HepG2 (cell line): Measurements from ENCODE around the gene RALB. TPM values are rescaled to one million over a fixed set of nuclear protein-coding genes. Genes with fewer than 3 reads are reported as not detected.

Source experiments
- ARHGAP35 ChIP-seq: sonication (generic); formaldehyde crosslinking; IDR thresholded peaks from 2 replicates; pipeline ENCODE4 v1.9.0; 2022; ENCODE audit warnings: mild to moderate bottlenecking, inconsistent platforms, moderate library complexity, missing genetic modification reagents, borderline replicate concordance
- BRD4 ChIP-seq: sonication (generic); formaldehyde crosslinking; IDR thresholded peaks from 2 replicates; pipeline ENCODE4 v1.4.0; 2020; ENCODE audit warnings: missing genetic modification reagents
- GFI1 ChIP-seq: sonication (generic); formaldehyde crosslinking; IDR thresholded peaks from 2 replicates; pipeline ENCODE4 v1.5.0; 2020; ENCODE audit warnings: missing genetic modification reagents, mild to moderate bottlenecking, borderline replicate concordance
- HNRNPH1 ChIP-seq: fragments of 200-400 bp; formaldehyde crosslinking; optimal IDR thresholded peaks from 2 replicates; pipeline ENCODE3; 2017; ENCODE audit warnings: mild to moderate bottlenecking, low read depth, low read length
- HNRNPUL1 ChIP-seq: fragments of 200-400 bp; formaldehyde crosslinking; IDR thresholded peaks from 2 replicates; pipeline ENCODE4 v1.6.1; 2017; ENCODE audit warnings: low read depth, mild to moderate bottlenecking, low read length, moderate library complexity
- HOXA5 ChIP-seq: sonication (generic); formaldehyde crosslinking; IDR thresholded peaks from 2 replicates; pipeline ENCODE4 v1.4.0; 2020; ENCODE audit warnings: missing genetic modification reagents
- IRX3 ChIP-seq: sonication (generic); formaldehyde crosslinking; IDR thresholded peaks from 2 replicates; pipeline ENCODE4 v1.8.1; 2023; ENCODE audit warnings: mild to moderate bottlenecking, low read depth, missing genetic modification reagents, borderline replicate concordance
- ISX ChIP-seq: sonication (generic); formaldehyde crosslinking; conservative IDR thresholded peaks from 2 replicates; pipeline ENCODE4 v1.5.0; 2020; ENCODE audit warnings: missing genetic modification reagents
- MAF1 ChIP-seq: sonication (generic); formaldehyde crosslinking; IDR thresholded peaks from 2 replicates; pipeline ENCODE4 v1.5.0; 2020; ENCODE audit warnings: missing genetic modification reagents, borderline replicate concordance
- MED8 ChIP-seq: sonication (generic); formaldehyde crosslinking; IDR thresholded peaks from 2 replicates; pipeline ENCODE4 v1.8.1; 2023; ENCODE audit warnings: mild to moderate bottlenecking, missing genetic modification reagents; ENCODE audit not compliant: insufficient replicate concordance
- MEF2D ChIP-seq: sonication (generic); formaldehyde crosslinking; IDR thresholded peaks from 2 replicates; pipeline ENCODE4 v1.5.1; 2020; ENCODE audit warnings: mild to moderate bottlenecking, missing genetic modification reagents
- MYC ChIP-seq: sonication (generic); formaldehyde crosslinking; IDR thresholded peaks from 2 replicates; pipeline ENCODE4 v1.9.0; 2021; ENCODE audit warnings: missing genetic modification reagents, borderline replicate concordance
- NR2F6 ChIP-seq, 2 experiments: IDR thresholded peaks; 2 replicates each; pipeline ENCODE4 v1.6.1; 2016; ENCODE audit warnings: antibody characterized with exemption in 1 of 2, mild to moderate bottlenecking in 1 of 2
- XRCC5 ChIP-seq: fragments of 200-400 bp; formaldehyde crosslinking; optimal IDR thresholded peaks from 2 replicates; pipeline ENCODE3; 2017; ENCODE audit warnings: mild to moderate bottlenecking, low read length
- ZNF121 ChIP-seq: sonication (generic); formaldehyde crosslinking; IDR thresholded peaks from 2 replicates; pipeline ENCODE4 v1.5.0; 2020; ENCODE audit warnings: mild to moderate bottlenecking, missing genetic modification reagents
- ZNF143 ChIP-seq: sonication (generic); formaldehyde crosslinking; IDR thresholded peaks from 2 replicates; pipeline ENCODE4 v1.4.0; 2020; ENCODE audit warnings: missing genetic modification reagents
- ZNF20 ChIP-seq: sonication (generic); formaldehyde crosslinking; IDR thresholded peaks from 2 replicates; pipeline ENCODE4 v1.4.0; 2020; ENCODE audit warnings: mild to moderate bottlenecking, moderate library complexity, missing genetic modification reagents
- ZNF792 ChIP-seq: IDR thresholded peaks from 2 replicates; pipeline ENCODE4 v1.6.1; 2016
- ZNF850 ChIP-seq: sonication (generic); formaldehyde crosslinking; conservative IDR thresholded peaks from 2 replicates; pipeline ENCODE4 v1.9.0; 2021; ENCODE audit warnings: mild to moderate bottlenecking, missing genetic modification reagents
- ZSCAN25 ChIP-seq: sonication (generic); formaldehyde crosslinking; IDR thresholded peaks from 2 replicates; pipeline ENCODE4 v1.8.0; 2022; ENCODE audit warnings: mild to moderate bottlenecking, missing genetic modification reagents
- polyA plus RNA-seq, 8 experiments: library from polyadenylated mRNA; depleted of rRNA in 3 of 8; stranded (reverse) in 7 of 8; unstranded in 1 of 8; fragments of >200 nt; fragmentation: Illumina TruSeq in 4 of 8; extraction: Trizol in 4 of 8; gene quantifications; 2 replicates each; pipeline versions ENCODE4 v1.2.1 to v1.2.3, GENCODE V29; 2011 to 2016; ENCODE audit warnings: low read depth in 4 of 8, missing spikeins in 1 of 8, mixed read lengths in 1 of 8; ENCODE audit not compliant: insufficient read depth in 1 of 8
- total RNA-seq, 5 experiments: library from RNA; depleted of rRNA; stranded (reverse); fragments of >200 nt; fragmentation: Illumina TruSeq; extraction: Trizol; gene quantifications; 2 replicates each; pipeline ENCODE4 v1.2.3, GENCODE V29; 2016; ENCODE audit warnings: low read depth in 1 of 5
- TF ChIP-seq, protein P1 (sequence below), 2 experiments: sonication (generic) in 1 of 2; formaldehyde crosslinking in 1 of 2; IDR thresholded peaks; 2 replicates each; pipeline versions ENCODE4 v1.4.0 to v1.6.1; 2016 to 2020; ENCODE audit warnings: borderline replicate concordance in 1 of 2, low read depth in 1 of 2, mild to moderate bottlenecking in 1 of 2, missing genetic modification reagents in 1 of 2
- TF ChIP-seq, protein P2 (sequence below): IDR thresholded peaks from 2 replicates; pipeline ENCODE4 v1.6.1; 2018; ENCODE audit warnings: missing genetic modification reagents
- TF ChIP-seq, protein P3 (sequence below): sonication (generic); formaldehyde crosslinking; conservative IDR thresholded peaks from 2 replicates; pipeline ENCODE4 v1.8.0; 2022; ENCODE audit warnings: low read depth, missing genetic modification reagents

RALB gene
- total and polyA plus RNA-seq, 2 of the 13 experiments (the other 11 are each of a cell fraction or from before 2014, with no cell fraction given) = 37.8 to 43.2 TPM

DNA sequence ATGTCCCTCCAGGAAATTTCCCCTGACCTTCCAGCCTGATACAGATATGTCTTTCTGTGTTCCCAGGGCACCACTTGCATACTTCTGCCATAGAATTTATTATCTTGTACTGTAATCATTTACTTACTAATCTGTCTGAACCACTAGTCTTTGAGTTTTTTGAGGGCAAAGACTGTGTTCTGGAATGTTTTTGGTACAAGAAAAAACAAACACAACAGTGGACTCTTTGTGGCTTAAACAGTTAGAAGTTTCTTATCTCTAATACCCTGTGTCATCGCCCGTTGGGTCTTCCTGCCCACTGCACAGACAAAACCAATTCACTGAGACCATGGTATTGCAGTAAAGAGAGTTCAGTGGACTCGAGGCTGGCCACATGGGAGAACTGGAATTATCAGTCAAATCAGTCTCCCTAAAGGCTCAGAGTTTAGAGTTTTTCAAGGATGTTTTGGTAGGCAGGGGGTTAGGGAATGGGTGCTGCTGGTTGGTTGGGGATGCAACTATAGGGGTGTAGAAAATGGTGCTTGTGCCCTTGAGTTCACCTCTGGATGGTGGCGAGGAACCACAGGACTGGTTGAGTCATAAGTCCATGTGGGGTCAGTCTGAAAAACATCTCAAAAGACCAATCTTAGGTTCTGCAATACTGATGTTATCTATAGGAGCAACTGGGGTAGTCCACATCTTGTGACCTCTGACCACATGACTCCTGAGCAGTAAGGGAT, 20.3 kb downstream of the RALB start (continued):
- no peak for TF ChIP-seq MAF1 (CRISPR knock-in tag)
- TF ChIP-seq ZNF850 (CRISPR knock-in tag) = no peak
- peak; percentile 28 for TF ChIP-seq MED8
- no peak for TF ChIP-seq HNRNPH1
- TF ChIP-seq, protein P1, sequence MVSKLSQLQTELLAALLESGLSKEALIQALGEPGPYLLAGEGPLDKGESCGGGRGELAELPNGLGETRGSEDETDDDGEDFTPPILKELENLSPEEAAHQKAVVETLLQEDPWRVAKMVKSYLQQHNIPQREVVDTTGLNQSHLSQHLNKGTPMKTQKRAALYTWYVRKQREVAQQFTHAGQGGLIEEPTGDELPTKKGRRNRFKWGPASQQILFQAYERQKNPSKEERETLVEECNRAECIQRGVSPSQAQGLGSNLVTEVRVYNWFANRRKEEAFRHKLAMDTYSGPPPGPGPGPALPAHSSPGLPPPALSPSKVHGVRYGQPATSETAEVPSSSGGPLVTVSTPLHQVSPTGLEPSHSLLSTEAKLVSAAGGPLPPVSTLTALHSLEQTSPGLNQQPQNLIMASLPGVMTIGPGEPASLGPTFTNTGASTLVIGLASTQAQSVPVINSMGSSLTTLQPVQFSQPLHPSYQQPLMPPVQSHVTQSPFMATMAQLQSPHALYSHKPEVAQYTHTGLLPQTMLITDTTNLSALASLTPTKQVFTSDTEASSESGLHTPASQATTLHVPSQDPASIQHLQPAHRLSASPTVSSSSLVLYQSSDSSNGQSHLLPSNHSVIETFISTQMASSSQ (IDR thresholded peaks at IDR 0.05; ENCODE audit: low read depth) = peak; percentile 76
- TF ChIP-seq, protein P1 (CRISPR knock-in tag; IDR thresholded peaks at IDR 0.05; ENCODE audit: borderline replicate concordance) = peak; percentile 92
- peak; percentile 44; the same call in 1 of the 2 replicates for TF ChIP-seq ZNF792 (CRISPR knock-in tag)
- peak; percentile 65 for TF ChIP-seq ZSCAN25 (CRISPR knock-in tag)
- TF ChIP-seq HNRNPUL1 = 0 out of 2 replicates have a peak, but pooled peaks have one; percentile 35
- TF ChIP-seq, protein P2, sequence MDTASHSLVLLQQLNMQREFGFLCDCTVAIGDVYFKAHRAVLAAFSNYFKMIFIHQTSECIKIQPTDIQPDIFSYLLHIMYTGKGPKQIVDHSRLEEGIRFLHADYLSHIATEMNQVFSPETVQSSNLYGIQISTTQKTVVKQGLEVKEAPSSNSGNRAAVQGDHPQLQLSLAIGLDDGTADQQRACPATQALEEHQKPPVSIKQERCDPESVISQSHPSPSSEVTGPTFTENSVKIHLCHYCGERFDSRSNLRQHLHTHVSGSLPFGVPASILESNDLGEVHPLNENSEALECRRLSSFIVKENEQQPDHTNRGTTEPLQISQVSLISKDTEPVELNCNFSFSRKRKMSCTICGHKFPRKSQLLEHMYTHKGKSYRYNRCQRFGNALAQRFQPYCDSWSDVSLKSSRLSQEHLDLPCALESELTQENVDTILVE (CRISPR knock-in tag) = peak; percentile 82
- TF ChIP-seq XRCC5 = peak; percentile 42
- no peak for TF ChIP-seq IRX3 (CRISPR knock-in tag)
- 0 out of 2 replicates have a peak, but pooled peaks have one; percentile 52 for TF ChIP-seq HOXA5 (CRISPR knock-in tag)
- TF ChIP-seq ZNF121 = no peak
- peak; percentile 40; the same call in 1 of the 2 replicates for TF ChIP-seq MYC (CRISPR knock-in tag)
- no peak for TF ChIP-seq ARHGAP35 (CRISPR knock-in tag)
- TF ChIP-seq GFI1 = peak; percentile 62; the same call in 1 of the 2 replicates
- TF ChIP-seq, protein P3, sequence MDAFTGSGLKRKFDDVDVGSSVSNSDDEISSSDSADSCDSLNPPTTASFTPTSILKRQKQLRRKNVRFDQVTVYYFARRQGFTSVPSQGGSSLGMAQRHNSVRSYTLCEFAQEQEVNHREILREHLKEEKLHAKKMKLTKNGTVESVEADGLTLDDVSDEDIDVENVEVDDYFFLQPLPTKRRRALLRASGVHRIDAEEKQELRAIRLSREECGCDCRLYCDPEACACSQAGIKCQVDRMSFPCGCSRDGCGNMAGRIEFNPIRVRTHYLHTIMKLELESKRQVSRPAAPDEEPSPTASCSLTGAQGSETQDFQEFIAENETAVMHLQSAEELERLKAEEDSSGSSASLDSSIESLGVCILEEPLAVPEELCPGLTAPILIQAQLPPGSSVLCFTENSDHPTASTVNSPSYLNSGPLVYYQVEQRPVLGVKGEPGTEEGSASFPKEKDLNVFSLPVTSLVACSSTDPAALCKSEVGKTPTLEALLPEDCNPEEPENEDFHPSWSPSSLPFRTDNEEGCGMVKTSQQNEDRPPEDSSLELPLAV (CRISPR knock-in tag) = no peak
- no peak for TF ChIP-seq BRD4 (CRISPR knock-in tag)
- TF ChIP-seq MEF2D = peak; percentile 78
- TF ChIP-seq NR2F6 (IDR thresholded peaks at IDR 0.05) = peak; percentile 75
- peak; percentile 31; the same call in 1 of the 2 replicates for TF ChIP-seq NR2F6 (CRISPR knock-in tag; IDR thresholded peaks at IDR 0.05)
- no peak; the same call in 1 of the 2 replicates for TF ChIP-seq ZNF143 (CRISPR knock-in tag)
- TF ChIP-seq ISX = no peak
- no peak for TF ChIP-seq ZNF20 (CRISPR knock-in tag)
